ENCODE results near the gene RANBP9.

Gene RANBP9

DNA sequence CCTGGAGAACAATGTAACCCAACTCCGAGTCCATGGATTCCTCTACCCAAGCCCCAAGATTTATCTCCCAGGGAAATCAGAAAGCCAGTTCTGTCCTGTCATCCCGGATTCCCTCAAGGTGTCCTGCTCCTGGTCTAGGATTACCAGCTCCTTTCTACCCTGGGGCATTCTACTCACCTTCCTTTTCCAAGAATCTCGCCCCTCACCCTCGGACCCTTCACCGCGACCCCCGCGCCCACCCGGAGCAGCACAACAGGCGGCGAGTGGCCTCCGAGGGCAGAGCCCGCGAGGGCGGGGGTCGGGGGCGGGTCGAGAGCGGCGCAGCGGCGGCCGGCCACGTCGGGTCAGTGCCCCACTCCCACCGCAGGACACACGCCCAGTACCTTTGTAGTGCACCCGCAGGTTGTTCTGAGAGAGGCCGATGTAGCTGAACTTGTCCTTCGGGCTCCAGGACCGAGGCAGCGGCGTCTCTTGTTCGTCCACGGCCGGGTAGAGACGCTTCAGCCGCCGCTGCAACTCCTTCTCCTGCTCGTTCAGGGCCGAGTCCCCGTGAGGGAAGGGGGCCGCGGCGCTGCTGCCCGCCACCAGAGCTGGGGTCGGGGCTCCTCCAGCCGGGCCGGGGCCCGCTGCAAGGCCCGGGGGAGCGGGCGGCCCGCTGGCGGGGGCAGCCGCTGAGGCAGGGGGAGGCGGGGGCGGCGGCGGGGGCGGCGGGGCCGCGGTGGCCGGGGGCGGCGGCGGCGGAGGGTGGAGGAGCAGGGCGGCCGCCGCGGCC, 897 bp downstream of the RANBP9 start:
- DNase-seq = no peak

DNA sequence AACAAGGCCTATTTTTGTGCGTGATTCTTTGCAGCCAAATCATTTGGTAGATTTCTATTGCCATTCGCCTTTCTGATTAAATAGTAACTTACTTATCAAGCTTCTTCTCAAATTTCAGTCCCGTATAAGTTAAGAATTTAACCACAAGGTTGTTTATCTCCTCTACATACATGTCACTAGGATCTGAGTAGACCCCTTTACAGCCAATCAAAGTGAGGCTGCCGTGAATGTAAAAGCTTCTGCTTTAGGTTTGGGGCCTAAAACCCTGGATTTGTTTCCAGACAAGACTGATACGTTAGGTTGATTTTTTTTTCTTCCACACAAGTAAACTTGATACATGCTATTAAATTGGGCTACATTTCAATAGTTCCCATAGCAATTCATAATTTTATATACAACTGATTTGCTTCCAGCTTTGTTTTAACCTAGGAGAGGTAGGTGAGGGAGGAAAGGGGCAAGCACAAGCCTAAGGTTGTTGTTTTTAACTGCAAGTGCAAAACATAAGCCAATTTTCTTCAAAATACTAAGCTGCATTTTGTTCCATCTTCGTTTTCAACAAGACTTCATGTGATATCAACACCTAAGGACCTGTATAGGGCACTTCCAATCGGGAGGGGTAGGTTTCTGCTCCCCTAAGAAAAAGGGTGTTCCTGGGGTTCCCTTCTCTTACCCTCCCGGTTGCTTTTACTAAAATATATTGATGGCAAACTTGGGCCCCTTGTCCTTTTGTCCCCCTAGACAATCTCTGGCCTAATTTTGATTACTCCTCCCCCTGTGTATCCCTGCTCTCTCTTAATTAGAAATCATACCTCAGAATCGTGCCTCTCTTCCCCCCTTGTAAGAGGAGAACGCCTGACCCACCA, 1.7 kb downstream of the RANBP9 start:
- no peak for DNase-seq

DNA sequence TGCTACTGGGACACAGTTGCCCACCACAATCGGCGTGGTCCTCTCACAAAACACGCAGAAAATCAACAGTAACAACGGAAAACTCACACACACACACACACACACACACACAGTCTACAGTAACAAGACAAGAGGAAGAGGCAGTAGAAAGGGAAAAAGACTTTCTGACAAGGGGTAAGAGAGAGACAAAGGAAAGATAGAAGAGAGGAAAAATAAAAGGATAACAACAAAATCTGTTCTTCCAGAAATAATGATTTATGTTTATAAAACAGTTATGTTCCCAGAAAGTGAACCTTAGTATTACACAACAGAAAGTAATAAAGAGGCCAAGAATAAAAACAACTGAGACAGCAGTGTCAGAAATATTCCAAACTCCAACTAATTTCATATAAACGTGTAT, 2.9 kb downstream of the RANBP9 start:
- DNase-seq = no peak

DNA sequence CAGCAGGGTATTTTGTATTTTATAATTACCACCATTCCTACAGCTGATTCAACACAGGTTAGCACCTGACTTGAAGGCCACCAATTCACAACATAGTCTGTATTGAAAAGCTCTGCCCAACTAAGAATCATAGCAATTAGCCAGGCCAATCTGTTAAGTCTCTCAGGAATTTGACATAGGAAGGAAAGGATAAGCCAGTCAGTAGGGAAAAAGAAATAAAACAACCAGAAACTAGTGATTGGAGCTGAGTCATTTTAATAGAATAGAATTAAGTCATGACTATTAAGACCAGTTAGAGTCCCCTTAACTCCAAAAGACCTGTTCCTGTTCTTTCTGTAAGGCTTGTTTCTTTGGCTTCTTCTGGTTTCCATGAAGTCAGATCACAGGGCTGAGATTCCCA, 8.1 kb downstream of the RANBP9 start:
- no peak for DNase-seq

DNA sequence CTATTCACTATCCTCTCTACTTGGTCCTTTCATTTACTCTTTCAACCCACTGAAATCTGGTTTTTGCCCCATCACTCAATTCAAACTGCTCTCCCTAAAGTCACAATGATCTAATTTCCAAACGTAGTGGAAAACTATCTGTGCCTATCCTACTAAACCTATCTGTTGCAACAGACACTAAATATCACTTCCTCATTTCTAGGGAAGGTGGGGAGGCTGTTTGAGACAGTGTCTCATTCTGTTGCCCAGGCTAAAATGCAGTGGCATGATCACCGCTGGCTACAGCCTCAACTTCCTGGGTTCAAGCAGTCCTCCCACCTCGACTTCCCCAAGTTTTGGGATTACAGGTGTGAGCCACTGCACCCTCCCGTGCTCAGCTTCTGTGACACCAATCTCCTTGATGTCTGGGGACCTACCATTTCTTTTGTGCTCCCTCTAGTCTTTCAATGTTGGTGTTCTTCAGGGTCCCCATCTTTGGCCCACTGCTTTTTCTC, 8.8 kb downstream of the RANBP9 start:
- DNase-seq = no peak

DNA sequence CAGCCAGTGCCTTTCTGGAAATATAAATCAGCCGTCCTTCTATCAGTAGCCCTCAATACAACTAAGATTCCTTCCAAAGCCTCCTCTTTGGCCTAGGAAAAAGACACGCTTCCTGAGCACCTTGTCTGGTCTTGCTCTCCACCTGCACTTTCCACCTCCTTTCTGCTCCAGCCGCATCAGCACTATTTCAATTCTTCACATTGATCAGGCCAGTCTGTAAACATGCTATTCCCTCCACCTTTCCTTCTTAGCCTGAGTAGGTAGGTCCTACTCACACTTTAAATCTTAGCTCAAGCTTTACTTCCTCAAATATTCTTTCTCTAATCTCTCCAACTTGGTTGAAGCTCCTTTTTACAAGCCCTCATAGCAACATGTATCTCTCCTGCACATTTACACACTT, 11.4 kb downstream of the RANBP9 start:
- DNase-seq = no peak

DNA sequence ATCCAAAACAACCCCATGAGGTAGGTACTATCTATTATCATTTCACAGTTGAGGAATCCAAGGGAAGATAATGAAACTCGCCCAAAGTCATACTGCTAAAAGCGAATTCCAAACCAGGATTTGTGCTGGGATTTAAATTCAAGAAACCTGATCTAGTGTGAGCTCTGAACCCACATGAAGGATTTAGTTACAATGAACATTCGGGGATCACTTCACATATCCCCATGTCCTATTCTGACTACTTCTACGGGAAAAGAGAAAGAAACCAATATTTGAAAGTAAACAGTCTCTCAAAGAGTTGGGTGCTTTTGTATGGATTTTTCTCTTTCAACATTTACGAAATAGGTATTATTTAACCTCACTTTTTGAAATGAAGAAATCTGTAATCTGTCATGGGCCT, 12.9 kb downstream of the RANBP9 start:
- no peak for DNase-seq

DNA sequence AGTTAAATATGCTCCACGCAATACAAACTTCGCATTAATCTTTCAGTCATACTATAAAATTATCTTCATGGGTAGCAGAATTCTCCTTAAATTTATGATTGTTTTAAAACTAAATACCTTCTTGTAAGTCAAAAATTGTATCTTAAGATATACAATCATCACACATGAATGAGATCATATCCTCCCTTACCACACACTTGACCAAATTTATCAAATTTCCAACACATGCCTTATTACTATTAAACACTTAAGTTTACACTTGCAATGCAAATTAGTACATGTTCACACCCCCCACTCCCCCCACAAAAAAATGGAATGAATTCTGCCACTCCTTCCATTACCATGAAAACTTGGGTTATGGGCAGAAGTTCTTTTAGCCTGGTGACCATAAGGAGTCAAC, 13.8 kb downstream of the RANBP9 start:
- no peak for DNase-seq

DNA sequence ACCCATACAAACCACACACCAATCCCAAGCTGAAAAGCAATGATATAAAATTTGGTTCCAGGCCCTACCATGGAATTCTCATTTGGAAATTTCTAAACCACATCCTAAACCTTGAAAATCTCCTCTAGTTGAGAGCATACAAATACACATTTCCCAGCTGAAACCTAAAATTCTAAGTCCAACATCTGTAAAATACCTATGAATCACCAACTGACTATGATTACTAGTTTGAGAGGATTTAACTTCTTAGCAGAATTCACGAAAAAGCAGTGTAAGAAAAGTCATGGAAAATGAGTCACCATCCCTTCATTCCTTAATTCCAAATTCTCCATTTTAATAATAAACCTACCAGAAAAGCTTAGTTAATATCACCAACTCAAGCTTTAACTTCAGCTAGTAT, 15.4 kb downstream of the RANBP9 start:
- no peak for DNase-seq

DNA sequence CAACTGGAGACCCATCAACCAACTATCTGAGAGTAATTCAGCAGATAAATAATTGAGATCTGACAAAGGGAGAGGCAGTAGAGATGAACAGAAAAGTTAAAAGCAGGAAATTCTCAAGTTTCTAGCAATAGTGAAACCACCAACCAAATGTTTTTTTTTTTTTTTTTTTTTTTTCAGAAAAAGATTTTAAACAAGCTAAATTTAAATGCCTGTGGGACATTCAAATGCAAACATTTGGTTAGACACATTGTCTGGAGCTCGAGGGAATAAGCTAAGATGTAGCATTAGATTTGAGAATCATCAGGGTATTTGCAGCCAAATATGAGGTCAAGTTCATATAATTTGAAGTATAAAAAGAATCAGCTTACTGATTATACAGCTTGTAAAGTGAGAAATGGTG, 16.4 kb downstream of the RANBP9 start:
- DNase-seq = no peak

DNA sequence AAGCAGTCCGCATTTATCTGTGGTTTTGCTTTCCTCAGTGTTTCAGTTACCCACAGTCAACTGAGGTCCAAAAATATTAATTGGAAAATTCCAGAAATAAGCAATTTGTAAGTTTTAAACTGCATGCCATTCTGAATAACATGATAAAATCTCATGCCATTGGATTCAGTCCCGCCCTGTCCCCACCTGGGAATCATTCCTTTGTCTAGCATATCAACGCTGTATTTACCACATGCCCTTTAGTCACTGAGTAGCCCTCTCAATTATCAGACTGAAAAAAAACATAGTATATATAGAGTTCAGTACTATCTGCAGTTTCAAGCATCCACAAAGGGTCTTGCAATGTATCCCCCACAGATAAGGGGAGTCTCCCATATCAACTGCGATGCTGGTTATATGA, 17.1 kb downstream of the RANBP9 start:
- DNase-seq = no peak

DNA sequence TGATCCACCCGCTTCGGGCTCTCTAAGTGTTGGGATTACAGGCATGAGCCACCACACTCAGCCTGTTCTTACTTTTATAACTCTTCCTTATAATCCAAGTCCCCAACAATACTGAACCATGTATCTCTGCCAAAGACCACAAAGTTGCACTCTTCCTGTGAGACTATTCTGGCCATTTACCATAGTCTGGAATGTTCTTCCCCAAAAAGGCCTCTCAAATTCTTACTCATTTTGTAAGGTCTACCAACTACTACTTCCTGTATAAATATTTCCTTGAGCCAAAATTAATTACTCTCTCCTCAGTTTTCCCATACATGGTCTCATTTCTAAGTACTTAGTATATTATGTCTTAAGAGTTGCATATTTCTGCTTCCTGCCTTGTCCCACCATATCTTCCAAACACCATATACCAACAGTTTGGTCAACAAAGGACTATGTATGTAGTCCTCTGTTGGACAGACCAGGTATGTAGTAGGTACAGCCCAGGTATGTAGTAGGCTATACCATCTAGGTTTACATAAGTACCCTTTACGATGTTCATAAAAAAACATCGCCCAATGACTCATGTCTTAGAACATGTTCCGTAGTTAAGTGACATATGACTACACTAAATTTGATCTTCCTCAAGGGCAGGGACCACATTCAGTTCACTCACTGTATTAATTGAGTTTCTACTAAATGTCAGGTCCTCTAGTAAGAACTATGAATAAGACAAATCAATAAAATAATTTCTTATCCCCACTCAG, 22.0 kb downstream of the RANBP9 start:
- no peak for DNase-seq

DNA sequence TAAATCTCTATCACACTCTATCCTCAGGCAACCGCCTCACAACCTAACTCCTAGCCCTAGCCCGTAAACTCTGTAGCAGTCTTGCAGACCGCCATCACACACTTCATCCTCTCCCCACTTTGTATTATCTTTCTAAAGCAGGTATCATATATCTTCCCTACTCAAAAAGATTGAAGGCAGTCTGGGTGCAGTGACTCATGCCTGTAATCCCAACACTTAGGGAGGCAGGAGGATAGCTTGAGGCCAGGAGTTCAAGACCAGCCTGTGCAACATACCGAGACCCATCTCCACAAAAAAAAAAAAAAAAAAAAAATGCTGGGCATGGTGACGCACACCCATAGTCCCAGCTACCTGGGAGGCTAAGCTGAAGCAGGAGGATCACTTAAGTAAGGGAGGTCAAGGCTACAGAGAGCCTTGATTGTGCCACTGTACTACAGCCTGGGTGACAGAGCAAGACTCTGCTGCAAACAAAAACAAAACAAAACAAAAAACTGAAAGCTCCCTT, 22.9 kb downstream of the RANBP9 start:
- no peak for DNase-seq

DNA sequence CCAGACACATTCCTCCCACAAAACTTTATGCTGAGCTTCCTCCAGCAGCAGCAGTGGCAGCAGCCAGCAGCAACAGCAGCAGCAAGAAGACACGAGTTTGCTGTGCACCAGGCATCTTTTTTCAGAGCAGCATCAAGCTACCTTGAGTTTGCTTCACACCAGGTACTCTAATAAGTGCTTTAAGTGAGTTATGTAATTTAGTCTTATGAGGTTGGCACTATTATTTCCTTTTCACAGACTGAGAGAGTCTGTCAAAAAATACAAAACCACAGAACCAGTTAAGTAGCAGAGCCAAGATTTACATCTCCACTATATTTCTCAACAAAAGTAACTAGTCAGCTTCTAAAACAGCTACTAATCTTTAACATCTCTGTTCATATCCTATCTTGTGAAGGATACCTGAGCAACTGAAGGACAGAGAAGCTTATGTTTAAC, 23.7 kb downstream of the RANBP9 start:
- no peak for DNase-seq

DNA sequence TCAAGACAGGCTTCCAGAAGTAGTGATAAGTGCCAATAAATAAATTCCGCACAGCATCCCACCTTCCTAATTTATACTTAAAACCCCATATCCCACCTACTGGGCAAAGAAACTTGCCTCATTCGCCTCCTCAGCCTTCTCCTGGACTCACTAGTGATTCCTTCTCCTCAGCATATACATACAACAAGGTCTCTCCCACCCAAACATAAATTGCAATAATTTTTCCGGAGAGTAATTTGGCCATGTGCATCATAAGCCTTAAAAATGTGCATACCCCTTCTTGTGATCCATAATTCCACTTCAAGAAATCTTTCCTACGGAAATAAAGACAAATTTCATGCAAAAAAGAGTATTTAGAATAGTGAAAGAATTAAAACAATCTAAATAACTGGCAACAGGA, 26.8 kb downstream of the RANBP9 start:
- no peak for DNase-seq

DNA sequence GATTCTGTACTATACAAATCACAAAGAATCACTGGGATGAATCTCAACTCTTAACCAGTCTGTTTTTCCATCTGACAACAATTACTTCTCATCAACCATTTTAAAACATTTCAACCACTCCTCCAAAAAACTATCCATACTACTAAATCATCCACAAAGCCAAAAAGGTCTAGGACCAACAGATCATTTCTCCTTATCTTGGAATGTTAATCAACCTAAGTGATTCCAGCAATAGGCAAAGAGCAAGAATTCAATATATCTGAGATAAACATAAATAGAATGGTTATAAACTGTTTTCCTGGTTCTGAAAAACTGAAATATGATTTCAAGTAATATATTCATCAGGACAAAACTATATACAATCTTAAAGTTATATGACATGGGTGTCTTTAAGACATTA, 28.6 kb downstream of the RANBP9 start:
- DNase-seq = no peak

DNA sequence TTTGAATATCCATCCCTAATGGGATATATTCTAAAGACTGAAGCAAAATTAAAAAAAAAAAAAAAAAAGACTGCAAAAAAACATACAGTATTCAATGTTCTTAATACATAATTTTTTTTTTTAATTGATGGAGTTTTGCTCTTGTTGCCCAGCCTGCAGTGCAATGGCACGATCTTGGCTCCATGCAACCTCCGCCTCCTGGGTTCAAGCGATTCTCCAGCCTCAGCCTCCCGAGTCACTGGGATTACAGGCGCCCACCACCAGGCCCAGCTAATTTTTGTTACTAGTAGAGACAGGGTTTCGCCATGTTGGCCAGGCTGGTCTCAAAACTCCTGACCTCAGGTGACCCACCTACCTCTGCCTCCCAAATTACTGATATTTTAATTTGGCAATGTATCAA, 29.3 kb downstream of the RANBP9 start:
- DNase-seq = no peak

DNA sequence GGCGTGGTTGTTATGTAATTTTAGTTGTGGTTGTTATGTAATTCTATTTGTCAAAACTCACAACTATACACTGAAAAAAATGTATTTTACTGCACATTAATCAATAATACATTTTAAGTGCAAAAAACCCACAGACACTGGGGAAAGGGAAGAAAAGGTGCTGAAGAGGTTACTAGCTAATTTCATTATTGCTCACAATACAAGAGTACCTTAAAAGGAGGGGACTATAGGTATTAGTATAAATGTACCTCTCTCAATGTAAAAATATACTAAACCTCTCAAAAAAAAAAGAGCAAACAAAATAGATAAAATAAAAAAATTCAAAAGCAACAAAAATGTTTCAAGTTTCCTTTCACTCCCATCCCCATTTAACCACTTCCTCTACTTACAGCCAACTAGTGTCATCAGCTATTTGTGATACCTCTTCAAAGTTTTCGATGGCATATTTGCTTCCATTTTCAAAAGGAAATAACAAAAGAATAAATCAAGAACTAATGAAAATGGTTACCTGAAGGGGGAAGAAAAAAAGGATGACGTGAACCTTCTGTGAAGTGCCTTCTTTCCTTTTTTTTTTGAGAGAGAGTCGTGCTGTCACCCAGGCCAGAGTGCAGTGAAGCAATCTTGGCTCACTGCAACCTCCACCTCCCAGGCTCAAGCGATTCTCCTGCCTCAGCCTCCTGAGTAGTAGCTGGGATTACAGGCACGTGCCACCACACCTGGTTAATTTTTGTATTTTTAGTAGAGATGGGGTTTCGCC, 30.2 kb downstream of the RANBP9 start:
- no peak for DNase-seq

DNA sequence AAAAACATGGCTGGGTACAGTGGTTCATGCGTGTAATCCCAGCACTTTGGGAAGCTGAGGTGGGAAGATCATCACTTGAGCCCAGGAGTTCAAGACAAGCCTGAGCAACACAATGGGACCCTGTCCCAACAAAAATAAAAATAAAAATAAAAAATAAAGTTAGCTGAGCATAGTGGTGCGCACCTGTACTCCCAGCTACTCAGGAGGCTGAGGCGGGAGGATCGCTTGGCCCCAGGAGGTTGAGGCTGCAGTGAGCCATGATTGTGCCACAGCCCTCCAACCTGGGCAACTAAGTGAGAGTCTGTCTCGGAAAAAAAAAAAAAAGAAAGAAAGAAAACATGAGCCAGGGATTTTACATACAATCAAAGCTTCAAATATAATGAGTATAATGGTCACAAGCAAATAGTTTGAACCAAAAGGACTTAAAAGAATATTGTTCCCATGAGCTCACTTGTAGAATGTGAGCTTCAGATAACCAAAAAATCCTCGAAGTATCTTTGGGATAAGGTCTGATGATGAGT, 31.1 kb downstream of the RANBP9 start:
- no peak for DNase-seq

DNA sequence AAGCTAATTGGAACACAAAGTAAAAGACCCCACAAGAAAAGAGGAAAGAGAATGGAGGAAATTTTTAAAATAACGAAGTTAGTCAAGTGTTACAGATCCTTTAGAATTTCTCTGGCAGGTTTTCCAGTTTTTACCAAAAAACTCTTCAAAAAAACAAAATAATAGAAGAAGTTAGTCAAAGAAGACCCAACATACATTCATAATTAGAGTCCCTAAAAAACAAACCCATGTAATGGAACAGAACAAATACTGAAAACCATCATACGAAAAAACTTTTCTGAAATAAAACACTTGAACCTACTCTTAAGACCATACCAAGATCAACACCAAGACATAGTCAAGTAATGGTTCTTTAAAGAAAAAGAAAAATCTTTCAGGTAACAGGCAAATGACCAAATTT, 31.6 kb downstream of the RANBP9 start:
- no peak for DNase-seq

DNA sequence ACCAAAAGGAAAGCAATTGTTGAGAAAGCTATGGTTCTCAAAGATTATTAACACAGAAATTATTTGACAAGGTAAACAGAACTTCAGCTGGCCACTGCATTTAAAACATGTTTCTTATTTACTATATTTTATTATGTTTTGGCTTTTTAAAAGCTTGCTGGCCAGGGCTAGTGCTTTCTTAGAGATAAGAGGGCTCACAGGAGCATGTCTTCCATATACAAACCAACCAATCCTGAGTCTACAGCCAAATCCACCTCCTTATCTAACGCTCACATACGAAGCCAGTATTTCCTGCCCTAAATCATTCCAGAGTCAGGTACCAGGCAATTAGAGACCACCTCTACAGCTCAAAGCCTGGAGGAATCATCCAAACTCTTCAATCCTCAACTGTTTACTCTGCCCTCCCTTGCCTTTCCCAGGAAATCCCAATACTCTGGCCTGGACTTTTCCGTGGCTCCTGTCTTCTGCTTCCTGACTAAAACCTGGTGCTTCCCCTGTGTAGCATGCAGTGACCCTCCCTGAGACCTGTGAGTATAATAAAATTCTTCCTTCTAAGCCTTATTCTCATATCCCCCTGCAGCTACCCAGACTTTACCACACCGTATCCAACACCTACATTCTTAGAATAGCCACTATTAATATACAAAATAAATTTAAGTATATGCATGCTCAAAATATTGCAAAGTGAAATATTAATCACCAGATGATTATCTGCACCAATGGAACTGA, 33.2 kb downstream of the RANBP9 start:
- DNase-seq = no peak

DNA sequence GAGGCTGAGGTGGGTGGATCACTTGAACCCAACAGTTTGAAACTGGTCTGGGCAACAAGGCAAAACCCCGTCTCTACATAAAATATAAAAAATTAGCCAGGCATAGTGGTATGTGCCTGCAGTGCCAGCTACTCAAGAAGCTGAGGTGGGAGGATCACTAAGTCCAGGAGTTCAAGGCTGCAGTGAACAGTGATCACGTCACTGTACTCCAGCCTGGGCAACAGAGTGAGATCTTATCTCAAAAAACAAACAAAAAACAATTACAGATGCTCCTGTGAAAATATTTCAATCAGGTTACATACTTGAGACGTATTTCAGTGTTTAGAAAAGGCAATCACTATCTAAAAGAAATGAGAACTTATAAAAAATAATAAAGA, 33.8 kb downstream of the RANBP9 start:
- no peak for DNase-seq

Data from NCI-H187 (cell line).